Endothelial cell of umbilical vein (primary cell): ENCODE results near the gene USP35. TPM values are rescaled to one million over a fixed set of nuclear protein-coding genes. Genes with fewer than 3 reads are reported as not detected.

Source experiments
- BruUV-seq: library from RNA; stranded (reverse); fragments of 400-500 nt; replicated peaks from 2 replicates; lab custom pipeline; 2021; lab: Mats Ljungman, UMichigan
- CTCF ChIA-PET: fragments of 300-600, 350-600 bp; sonication (Branson Sonifier 250); formaldehyde crosslinking; loops from one replicate; lab custom pipeline; 2021; ENCODE audit warnings: antibody characterized with exemption, inconsistent platforms; lab: Charles Lee
- POLR2A ChIA-PET: fragments of 300-600, 350-600 bp; sonication (Branson Sonifier 250); formaldehyde crosslinking; loops from one replicate; lab custom pipeline; 2021; ENCODE audit warnings: antibody characterized with exemption, inconsistent platforms; lab: Charles Lee
- DNase-seq: peaks from one replicate; pipeline ENCODE4 v3.0.0-alpha.2; 2011; ENCODE audit warnings: low read depth, low spot score
- FAIRE-seq: peaks from 2 replicates; lab custom pipeline; 2011; peaks lifted over from hg19 to GRCh38; lab: Jason Lieb, UNC
- H2AFZ ChIP-seq: 2 replicates; pipeline ENCODE4 v1.6.0; 2012; ENCODE audit warnings: low read depth, low read length, control low read depth, inconsistent platforms
- H3K27ac ChIP-seq: 2 replicates; pipeline ENCODE4 v1.5.1; 2011; ENCODE audit warnings: low read depth, mild to moderate bottlenecking, control low read depth, low read length, moderate library complexity; ENCODE audit not compliant: insufficient read depth
- H3K27me3 ChIP-seq, 2 experiments: 2 replicates each; pipeline versions ENCODE4 v1.6.0 to v1.6.1; 2011; ENCODE audit warnings: low read length in 2 of 2, mixed read lengths in 1 of 2; ENCODE audit not compliant: control insufficient read depth in 2 of 2, insufficient read depth in 2 of 2
- H3K36me3 ChIP-seq, 2 experiments: 2 replicates in 1 of 2; 3 replicates in 1 of 2; pipeline ENCODE4 v1.5.1; 2011; ENCODE audit warnings: low read length in 2 of 2, mild to moderate bottlenecking in 1 of 2, moderate library complexity in 1 of 2; ENCODE audit not compliant: control insufficient read depth in 2 of 2, insufficient read depth in 2 of 2; ENCODE audit errors: extremely low read depth in 1 of 2
- H3K4me1 ChIP-seq: 3 replicates; pipeline ENCODE4 v1.5.1; 2011; ENCODE audit warnings: mild to moderate bottlenecking, low read length; ENCODE audit not compliant: control insufficient read depth, insufficient read depth; ENCODE audit errors: extremely low read depth
- H3K4me2 ChIP-seq: 2 replicates; pipeline ENCODE4 v1.6.1; 2011; ENCODE audit warnings: low read length, control low read depth, mixed read lengths; ENCODE audit not compliant: insufficient read depth
- H3K4me3 ChIP-seq, 3 experiments: fragments of 200-600 bp in 1 of 3; sonication (generic), shearing (Covaris generic) in 1 of 3; replicated peaks in 1 of 3; 2 replicates each; pipeline ENCODE4 v1.5.1; 2011 to 2016; ENCODE audit warnings: control low read depth in 3 of 3, low read length in 3 of 3, mild to moderate bottlenecking in 2 of 3, inconsistent platforms in 1 of 3, low read depth in 1 of 3, moderate library complexity in 1 of 3; ENCODE audit not compliant: insufficient read depth in 1 of 3
- H3K79me2 ChIP-seq: 2 replicates; pipeline ENCODE4 v1.6.0; 2012; ENCODE audit warnings: low read length, inconsistent platforms; ENCODE audit not compliant: control insufficient read depth, insufficient read depth
- H3K9ac ChIP-seq: replicated peaks from 2 replicates; pipeline ENCODE3; 2011; ENCODE audit warnings: low read length, control low read depth; ENCODE audit not compliant: insufficient read depth; ENCODE audit errors: extremely low read depth
- H3K9me1 ChIP-seq: replicated peaks from 3 replicates; pipeline ENCODE4 v1.6.0; 2011; ENCODE audit warnings: mild to moderate bottlenecking, low read length; ENCODE audit not compliant: control insufficient read depth, insufficient read depth; ENCODE audit errors: extremely low read depth
- H3K9me3 ChIP-seq: replicated peaks from 2 replicates; pipeline ENCODE4 v1.5.1; 2012; ENCODE audit warnings: low read length, inconsistent platforms; ENCODE audit not compliant: control insufficient read depth, insufficient read depth
- H4K20me1 ChIP-seq: replicated peaks from 2 replicates; pipeline ENCODE3; 2011; ENCODE audit warnings: mild to moderate bottlenecking, low read length; ENCODE audit not compliant: control insufficient read depth, insufficient read depth; ENCODE audit errors: extremely low read depth
- CTCF ChIP-seq, 2 donors: IDR thresholded peaks; 1 replicate in 1 of 2; 2 replicates in 1 of 2; pipeline ENCODE4 v1.5.1; 2011; ENCODE audit warnings: low read length in 2 of 2, mild to moderate bottlenecking in 2 of 2, moderate library complexity in 2 of 2, control low read depth in 1 of 2, inconsistent platforms in 1 of 2, low read depth in 1 of 2; ENCODE audit not compliant: insufficient read depth in 1 of 2; ENCODE audit errors: extremely low read depth in 1 of 2
- EZH2 ChIP-seq: IDR thresholded peaks from 2 replicates; pipeline ENCODE4 v1.6.1; 2012; ENCODE audit warnings: borderline replicate concordance, low read depth, mild to moderate bottlenecking, moderate library complexity, low read length, inconsistent platforms; ENCODE audit not compliant: severe bottlenecking
- FOS ChIP-seq: IDR thresholded peaks from 2 replicates; pipeline ENCODE4 v1.6.1; 2011; ENCODE audit warnings: mild to moderate bottlenecking, low read length, moderate library complexity, borderline replicate concordance; ENCODE audit not compliant: insufficient read depth
- GATA2 ChIP-seq: IDR thresholded peaks from 2 replicates; pipeline ENCODE4 v1.7.0; 2011; ENCODE audit warnings: low read depth, mild to moderate bottlenecking, moderate library complexity, mixed read lengths, low read length; ENCODE audit not compliant: insufficient read length, insufficient read depth
- JUN ChIP-seq: IDR thresholded peaks from 2 replicates; pipeline ENCODE4 v1.6.1; 2011; ENCODE audit warnings: borderline replicate concordance, low read depth; ENCODE audit not compliant: insufficient read length, insufficient read depth
- MAX ChIP-seq: IDR thresholded peaks from 2 replicates; pipeline ENCODE4 v1.6.1; 2011; ENCODE audit not compliant: insufficient read depth, insufficient read length
- MYC ChIP-seq: IDR thresholded peaks from one replicate; pipeline ENCODE4 v1.6.1; 2011; ENCODE audit warnings: mild to moderate bottlenecking, low read depth, low read length
- POLR2A ChIP-seq: IDR thresholded peaks from 2 replicates; pipeline ENCODE4 v1.6.1; 2012; ENCODE audit warnings: low read depth, mild to moderate bottlenecking, control low read depth, low read length
- POLR2AphosphoS5 ChIP-seq: IDR thresholded peaks from 2 replicates; pipeline ENCODE4 v1.6.1; 2012; ENCODE audit warnings: low read depth, mild to moderate bottlenecking, control low read depth, low read length, moderate library complexity; ENCODE audit not compliant: insufficient read depth
- dilution Hi-C: fragments of 300-500 bp; cut with MboI; formaldehyde crosslinking; loops from one replicate; pipeline ENCODE4 v1.15.0; 2019; ENCODE audit warnings: low sequenced_read_pairs; ENCODE audit not compliant: extremely low pct_ligation_motif_present
- intact Hi-C: fragments of 100-400 bp; cut with micrococcal nuclease; formaldehyde crosslinking; loops from one replicate; pipeline ENCODE4 v1.10.0; 2022
- polyA plus RNA-seq, 4 experiments: library from polyadenylated mRNA; depleted of rRNA in 3 of 4; stranded (reverse) in 3 of 4; unstranded in 1 of 4; fragments of >200 nt; gene quantifications; 2 replicates each; pipeline versions ENCODE4 v1.2.1 to v1.2.3, GENCODE V29; 2011 to 2012; ENCODE audit warnings: missing spikeins in 1 of 4
- total RNA-seq: library from RNA; stranded (reverse); gene quantifications from 2 replicates; pipeline ENCODE4 v1.2.3, GENCODE V29; 2021

USP35 gene
- total and polyA plus RNA-seq, 2 donors (not counting 3 experiments of a cell fraction or from before 2014, with no cell fraction given), result 8.9 to 12.4 TPM

GRCh38 chr11:78179459-78180071 is 9.2 kb upstream of the USP35 start:
- Histone ChIP-seq H3K36me3 (no peaks in the 10 kb centered on the region), H3K9ac (no peak overlapping the region), H3K4me2 (no peak overlapping the region), H3K27me3 (no peaks in the 10 kb centered on the region), H3K9me1 (no peaks in the 10 kb centered on the region), H3K79me2 (no peaks in the 10 kb centered on the region), H3K9me3 (no peaks in the 10 kb centered on the region), H2AFZ (no peak overlapping the region), H3K27ac (no peak overlapping the region), H3K4me1 (no peaks in the 10 kb centered on the region), H4K20me1 (no peaks in the 10 kb centered on the region), H3K4me3 (no peak overlapping the region)
- FAIRE-seq (no peak), DNase-seq (no peak)
- CTCF ChIA-PET, result no interaction called here
- no TSS peak for BruUV-seq
- dilution Hi-C loops (no loop called here), intact Hi-C loops (no loop called here)
- POLR2A ChIA-PET, result no interaction called here
- TF ChIP-seq CTCF (IDR thresholded peaks at IDR 0.05; ENCODE audit: extremely low read depth in 1 of 2, insufficient read depth in 1 of 2, low read depth in 1 of 2, low read length in 2 of 2), result no peak
- no peak for TF ChIP-seq MYC
- TF ChIP-seq JUN, result no peak
- no peak for TF ChIP-seq POLR2AphosphoS5
- no peak for TF ChIP-seq EZH2
- no peak for TF ChIP-seq FOS
- no peak for TF ChIP-seq GATA2
- no peak for TF ChIP-seq MAX
- no peak for TF ChIP-seq POLR2A
